Measurements from ENCODE around the gene IRF4. TPM values are rescaled to one million over a fixed set of nuclear protein-coding genes. Genes with fewer than 3 reads are reported as not detected.

IRF4 gene
- polyA plus RNA-seq, 1 donor = 0.56 TPM

GRCh38 chr6:444653-445275 is 53.2 kb downstream of the IRF4 start:
- no peak for DNase-seq

GRCh38 chr6:445571-446417 is 54.2 kb downstream of the IRF4 start:
- DNase-seq = no peak

GRCh38 chr6:446418-447366 is 55.1 kb downstream of the IRF4 start:
- DNase-seq = no peak

GRCh38 chr6:447381-448165 is 56.0 kb downstream of the IRF4 start:
- no peak for DNase-seq

- DNase-seq = no peak
These were observed 56.9 kb downstream of the IRF4 start for GRCh38 chr6:448296-449056.

GRCh38 chr6:449057-449430 is 57.5 kb downstream of the IRF4 start:
- DNase-seq = no peak

GRCh38 chr6:449486-450419 is 58.2 kb downstream of the IRF4 start:
- DNase-seq = no peak

GRCh38 chr6:451336-451735 is 59.8 kb downstream of the IRF4 start:
- no peak for DNase-seq

GRCh38 chr6:451847-452246 is 60.3 kb downstream of the IRF4 start:
- DNase-seq = no peak

- no peak for DNase-seq
These were observed 60.9 kb downstream of the IRF4 start for GRCh38 chr6:452301-453067.

GRCh38 chr6:453152-453551 is 61.6 kb downstream of the IRF4 start:
- DNase-seq = peak; percentile 48

GRCh38 chr6:454148-454991 is 62.8 kb downstream of the IRF4 start:
- DNase-seq = no peak

GRCh38 chr6:455006-455585 is 63.5 kb downstream of the IRF4 start:
- no peak for DNase-seq

GRCh38 chr6:455835-456234 is 64.3 kb downstream of the IRF4 start:
- no peak for DNase-seq

GRCh38 chr6:456358-456867 is 64.9 kb downstream of the IRF4 start:
- DNase-seq = no peak

GRCh38 chr6:456887-457286 is 65.3 kb downstream of the IRF4 start:
- DNase-seq = no peak
